Pulmonary artery endothelial cell (primary cell): ENCODE measurements around the gene GRAMD2A. TPM values are rescaled to one million over a fixed set of nuclear protein-coding genes. Genes with fewer than 3 reads are reported as not detected.
A peak's percentile ranks its signal among the peaks of the same experiment; 100 is the strongest.

Experiments
- DNase-seq: peaks from one replicate; pipeline ENCODE4 v3.0.0-alpha.2; 2011; ENCODE audit warnings: low read depth, low spot score
- total RNA-seq: library from RNA; depleted of rRNA; stranded (reverse); fragments of >200 nt; gene quantifications from 2 replicates; pipeline ENCODE4 v1.2.3, GENCODE V29; 2014

Gene GRAMD2A
- total RNA-seq, 1 donor from 2014 or later = 0.20 TPM

GRCh38 chr15:72217216-72217615 lies 19.6 kb upstream of the GRAMD2A start:
- DNase-seq = no peak

DNA sequence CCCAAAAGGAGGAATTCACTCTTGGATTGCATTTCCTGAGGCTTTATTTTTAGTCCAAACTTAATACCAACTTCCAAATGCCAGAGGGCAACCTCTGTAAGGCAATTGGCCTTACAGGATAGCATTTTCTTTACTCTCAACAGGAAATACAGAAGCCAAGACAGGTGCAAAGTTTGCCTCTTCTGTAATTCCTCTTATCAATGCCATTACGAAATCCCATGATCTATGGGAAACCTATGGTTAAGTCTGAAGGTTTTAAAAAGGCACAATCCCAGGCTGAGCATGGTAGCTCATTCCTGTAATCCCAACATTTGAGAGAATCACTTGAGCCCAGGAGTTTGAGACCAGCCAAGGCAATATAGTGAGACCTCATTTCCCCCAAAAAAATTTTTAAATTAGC lies 18.5 kb upstream of the GRAMD2A start:
- DNase-seq = no peak

- DNase-seq = no peak
Measured at GRCh38 chr15:72207558-72208085, 10.0 kb upstream of the GRAMD2A start.

DNA sequence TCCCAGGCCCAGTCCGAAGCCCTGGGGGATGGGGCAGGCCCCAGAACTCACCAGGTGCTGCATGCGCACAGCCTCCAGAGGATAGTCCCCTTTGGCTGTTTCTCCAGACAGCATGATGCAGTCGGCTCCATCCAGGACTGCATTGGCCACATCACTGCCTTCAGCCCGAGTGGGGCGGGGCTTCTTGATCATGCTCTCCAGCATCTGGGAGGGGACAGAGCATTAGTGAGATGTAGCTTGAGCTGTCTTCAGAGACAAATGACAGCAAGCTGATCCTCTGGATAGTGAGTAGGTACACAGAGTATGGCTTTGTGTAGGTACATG lies 9.1 kb upstream of the GRAMD2A start:
- no peak for DNase-seq

DNA sequence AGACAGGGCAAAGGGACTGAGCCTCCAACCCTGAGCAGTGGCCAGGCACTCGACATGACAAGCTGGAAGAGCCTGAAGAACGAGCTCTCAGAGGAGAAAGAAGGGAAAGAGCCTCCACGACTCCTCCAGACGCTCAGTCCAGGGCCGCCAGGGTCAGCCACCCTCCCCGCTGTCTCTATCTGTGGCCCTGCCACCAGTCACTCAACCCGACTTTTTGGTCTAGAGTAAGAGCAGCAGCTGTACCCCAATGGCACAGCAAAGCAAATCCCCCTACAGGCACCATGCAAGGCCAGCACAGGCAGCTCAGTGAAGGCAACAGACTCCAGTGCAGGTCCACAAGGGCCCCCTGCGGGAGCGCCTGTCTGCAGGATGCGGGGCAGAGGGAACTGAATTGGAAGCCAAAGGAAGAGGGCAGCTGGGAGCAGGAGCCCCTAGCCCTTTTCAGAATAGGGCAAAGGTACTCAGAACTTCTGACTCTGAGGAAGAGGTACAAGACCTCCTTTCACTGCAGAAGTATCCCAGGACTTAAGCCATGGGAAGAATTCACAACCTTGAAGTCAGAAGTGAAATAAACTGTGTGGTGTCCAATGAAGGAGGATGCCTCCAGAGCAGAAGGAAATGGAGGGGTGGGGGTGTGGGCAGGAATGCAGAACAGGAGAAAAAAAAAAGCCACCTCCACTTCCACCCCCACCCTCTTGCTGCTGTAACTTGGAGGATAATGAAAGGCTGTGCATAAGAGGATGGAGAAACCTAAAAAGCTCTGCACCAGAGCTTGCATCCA lies 8.5 kb upstream of the GRAMD2A start:
- no peak for DNase-seq

DNA sequence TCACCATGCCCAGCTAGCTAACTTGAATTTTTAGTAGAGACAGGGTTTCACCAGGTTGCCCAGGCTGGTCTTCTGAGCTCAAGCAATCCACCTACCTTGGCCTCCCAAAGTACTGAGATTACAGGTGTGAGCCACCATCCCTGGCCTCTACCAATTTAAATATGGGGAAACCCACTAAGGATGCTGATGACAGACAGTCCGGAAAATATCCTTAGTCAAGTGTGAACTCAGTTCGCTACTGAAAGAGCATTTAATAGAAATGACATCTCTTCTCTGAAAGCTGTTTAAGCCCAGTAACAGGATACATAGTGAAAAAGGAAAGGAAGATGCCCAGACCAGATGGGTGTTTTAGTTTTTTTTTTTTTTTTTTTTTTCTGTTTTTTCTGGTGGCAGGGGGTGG lies 7.7 kb upstream of the GRAMD2A start:
- DNase-seq = no peak

DNA sequence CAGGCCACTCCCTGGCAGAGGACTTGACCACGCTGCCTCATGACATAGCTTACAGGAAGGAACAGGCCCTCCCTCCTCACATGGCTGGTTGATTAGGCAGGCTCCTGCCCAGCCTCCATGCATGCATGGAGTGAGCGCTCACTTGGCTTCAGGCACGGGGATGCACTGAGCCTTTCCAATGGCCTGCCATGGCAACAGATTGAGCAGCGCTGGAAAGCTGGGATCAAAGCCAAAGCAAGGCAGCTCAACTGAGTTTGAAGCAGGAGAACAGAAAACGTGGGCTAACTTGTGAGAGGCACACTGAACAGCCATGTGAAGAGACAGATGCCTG lies 5.9 kb upstream of the GRAMD2A start:
- DNase-seq = peak; percentile 76

- DNase-seq = no peak
Measured at GRCh38 chr15:72202801-72203506, 5.4 kb upstream of the GRAMD2A start.

DNA sequence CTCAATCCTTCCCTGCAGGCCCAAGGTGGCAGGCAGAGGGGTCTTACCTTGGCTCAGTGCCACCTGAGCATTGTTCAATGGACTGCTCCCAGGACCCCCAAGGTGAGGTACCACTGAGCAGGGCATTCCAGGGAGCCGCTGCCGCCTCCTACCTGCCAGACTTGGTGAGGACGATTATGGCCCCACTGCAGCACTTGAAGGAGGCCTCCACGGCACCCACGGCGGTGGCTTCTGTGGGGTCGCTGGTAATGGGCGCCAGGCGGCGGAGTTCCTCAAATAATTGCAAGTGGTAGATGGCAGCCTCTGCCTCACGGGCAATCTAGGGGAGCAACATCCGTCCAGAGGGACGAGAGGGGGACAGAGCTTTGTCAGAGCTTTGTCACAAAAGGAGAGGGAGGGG lies 4.7 kb upstream of the GRAMD2A start:
- DNase-seq = no peak

- DNase-seq = no peak
Measured at GRCh38 chr15:72201391-72201921, 3.9 kb upstream of the GRAMD2A start.

DNA sequence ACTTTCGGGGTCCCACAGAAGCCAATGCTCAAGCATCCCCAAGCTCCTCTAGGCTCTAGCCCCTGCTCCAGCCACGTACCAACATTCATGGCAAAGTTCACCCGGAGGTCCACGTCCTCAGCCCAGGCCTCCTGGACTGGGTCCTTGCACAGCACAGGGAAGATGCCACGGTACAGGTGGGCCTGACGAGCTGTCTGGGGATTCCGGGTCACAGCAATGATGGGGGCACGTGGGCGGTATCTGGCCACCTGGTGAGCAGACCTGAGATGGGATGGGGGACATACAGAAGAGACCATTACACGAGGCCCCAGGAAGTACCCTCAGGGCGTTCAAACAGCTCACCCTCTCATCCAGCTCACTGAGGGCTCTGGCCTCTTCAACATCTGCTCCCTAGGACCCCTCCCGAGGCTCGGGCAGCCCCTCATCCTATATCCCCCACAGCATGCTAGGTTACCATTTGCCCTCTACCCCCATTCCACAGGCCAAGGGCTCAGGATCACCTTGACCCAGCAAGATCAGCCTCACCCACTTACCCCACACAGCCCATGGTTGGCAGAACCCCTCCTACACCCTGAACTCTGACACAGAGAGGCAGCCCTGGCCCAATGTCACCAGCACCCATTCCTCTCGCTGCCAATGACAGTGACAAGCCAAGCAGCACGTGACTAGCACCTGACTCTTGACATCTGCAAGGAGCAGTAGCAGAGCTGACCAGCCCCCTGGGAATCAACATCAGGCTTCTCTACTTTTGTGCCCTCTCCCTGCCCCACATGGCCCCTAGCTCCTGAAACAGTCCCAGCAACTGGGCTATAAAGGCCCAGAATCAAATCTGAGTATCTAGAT lies 3.0 kb upstream of the GRAMD2A start:
- DNase-seq = no peak

- peak; percentile 11 for DNase-seq
Measured at GRCh38 chr15:72199721-72200212, 2.2 kb upstream of the GRAMD2A start.

DNA sequence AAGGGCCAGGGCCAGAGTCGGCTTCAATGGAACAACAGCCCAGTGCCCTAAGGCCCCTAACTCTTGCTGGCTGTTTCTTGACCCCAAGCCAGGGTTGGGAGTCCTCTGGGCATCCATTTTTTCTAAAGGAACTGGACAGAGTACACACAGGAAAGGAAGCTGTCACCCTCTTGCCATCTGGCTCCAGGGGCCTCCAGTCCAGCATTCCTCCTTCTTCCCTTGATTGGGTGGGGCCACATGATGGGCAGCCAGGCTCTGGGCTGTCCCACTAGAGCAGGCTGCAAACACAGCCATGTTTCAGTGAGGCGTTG lies 1.6 kb upstream of the GRAMD2A start:
- no peak for DNase-seq

GRCh38 chr15:72198356-72199204 lies 993 bp upstream of the GRAMD2A start:
- DNase-seq = no peak

DNA sequence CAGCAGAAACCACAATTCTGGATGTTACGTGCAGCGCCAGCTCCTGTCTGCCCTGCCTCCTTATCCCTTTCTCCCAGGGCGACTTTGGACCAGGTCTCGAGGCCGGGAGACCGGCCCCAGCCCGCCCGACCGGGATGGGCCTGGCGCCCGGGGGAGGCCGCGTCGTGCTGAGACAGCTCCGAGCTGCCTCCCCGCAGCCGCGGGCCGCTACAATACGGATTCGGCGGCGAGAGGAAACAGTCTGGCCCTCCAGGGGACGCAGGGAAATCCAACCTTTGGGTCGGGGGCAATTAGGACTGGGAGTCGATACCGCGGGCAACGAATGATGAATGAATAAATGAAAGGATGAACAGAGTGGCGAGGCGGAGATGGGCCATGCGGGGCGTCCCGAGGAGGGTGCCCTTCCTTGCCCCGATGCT lies 537 bp downstream of the GRAMD2A start:
- DNase-seq = no peak

DNA sequence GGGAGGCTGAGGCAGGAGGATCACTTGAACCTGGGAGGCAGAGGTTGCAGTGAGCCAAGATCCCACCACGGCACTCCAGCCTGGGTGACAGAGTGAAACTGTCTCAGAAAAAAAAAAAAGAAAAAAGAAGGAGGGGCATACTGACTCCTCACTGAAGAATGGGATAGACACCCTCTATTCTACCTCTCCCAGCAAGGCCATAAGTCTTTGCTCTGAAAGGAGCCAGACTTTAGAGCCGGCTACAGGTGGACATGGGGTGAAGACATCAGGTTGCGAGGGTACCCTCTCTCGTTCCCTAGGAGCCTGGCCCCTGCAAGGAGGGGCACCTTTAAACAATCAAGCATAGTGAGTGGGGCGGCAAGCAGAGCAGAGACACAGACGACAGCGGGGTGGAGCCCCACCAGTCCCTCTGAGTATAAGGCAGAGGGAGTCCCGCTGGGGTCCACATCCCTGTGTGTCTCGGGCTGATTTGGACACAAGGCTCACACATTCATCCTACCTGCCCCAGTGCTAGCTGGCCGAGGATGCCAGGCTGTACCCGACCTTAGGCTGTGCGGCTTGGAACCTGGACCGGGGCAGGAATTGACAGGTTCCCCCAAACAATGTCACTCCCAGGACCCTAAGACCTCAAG lies 1.1 kb downstream of the GRAMD2A start:
- DNase-seq = no peak

DNA sequence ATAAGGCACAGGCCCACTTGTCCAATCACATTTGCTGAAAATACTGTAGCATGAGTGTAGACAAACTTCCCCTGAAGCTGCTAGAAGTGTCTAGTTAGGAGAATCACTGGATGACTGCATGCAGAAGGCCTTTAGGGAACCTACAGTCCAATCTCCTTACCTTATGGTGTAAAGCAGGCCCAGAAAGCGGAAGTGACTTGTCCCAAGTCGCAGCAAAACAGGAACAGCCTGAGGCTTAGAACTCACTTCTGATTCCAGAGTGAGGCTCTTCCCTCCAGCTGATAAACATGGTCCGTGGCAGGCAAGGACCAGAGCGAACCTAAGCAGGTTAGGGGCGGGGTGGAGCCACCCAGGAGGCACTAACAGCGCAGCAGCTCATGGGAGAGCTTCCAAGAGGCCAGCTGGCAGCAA lies 2.5 kb downstream of the GRAMD2A start:
- DNase-seq = no peak

DNA sequence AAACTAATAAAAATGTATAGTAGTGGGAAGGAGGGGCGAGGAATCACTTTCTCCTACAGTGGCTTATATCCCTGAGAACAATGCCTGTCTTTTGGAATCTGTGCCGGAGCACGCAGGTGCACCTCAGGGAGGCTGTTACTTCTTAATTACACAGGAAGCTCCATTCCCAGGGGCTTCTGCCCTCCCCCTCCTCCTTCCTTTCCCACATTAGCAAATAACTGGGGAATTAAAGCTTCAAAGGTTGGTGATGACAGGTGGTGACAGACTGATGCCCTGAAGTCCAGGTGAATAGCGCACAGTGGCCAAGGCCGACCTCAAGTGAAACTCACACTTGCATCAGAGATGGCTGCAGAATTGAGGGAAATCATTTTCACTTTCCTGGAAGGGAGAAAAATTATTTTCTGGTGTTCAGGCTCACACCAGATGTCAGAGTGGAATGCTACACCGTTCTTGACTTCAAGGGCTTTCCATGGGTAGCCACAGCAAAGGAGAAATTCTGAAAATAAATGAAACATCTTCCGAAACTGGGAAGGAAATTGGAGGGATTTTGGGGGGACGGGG lies 3.7 kb downstream of the GRAMD2A start:
- no peak for DNase-seq

GRCh38 chr15:72192416-72192815 lies 5.2 kb downstream of the GRAMD2A start:
- DNase-seq = no peak

DNA sequence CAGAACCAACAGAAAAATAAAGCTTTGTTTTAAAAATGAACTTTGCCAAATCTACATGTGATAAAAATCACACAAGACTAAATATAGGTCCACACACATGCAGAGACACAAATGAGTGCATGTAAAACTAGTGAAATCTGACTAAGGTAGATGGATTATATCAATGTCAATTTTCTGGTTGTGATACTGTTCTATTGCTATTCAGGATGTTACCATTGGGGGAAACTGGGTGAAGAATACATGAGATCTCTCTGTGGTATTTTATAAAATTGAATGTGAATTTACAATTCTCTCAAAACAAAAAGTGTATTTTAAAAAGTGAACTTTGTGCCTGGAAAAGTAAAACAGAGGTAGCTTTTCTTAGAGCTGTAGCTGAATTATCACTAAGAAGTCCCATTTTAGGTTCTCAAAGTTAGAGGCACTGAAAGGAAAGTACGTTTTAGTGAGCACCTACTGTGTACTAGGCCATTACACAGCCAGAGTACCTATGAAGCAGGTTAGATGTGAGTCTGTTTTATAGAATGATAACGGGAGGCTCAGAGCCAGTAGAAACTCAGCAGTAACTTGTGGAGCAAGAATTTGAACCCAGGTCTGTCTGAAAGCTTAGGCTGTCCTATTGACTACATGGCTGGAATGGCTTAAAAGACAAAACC lies 8.2 kb downstream of the GRAMD2A start:
- DNase-seq = no peak
